Measurements from ENCODE around the gene CAPN12. TPM values are rescaled to one million over a fixed set of nuclear protein-coding genes. Genes with fewer than 3 reads are reported as not detected.
"Not testable (repeated sequence)": the region's sequence is repeated elsewhere in the genome, so short reads cannot be mapped to it uniquely, and the experiment has no call there.

CAPN12 gene
- total and polyA plus RNA-seq, 10 of the 15 experiments (the other 5 are each of a cell fraction or from before 2014, with no cell fraction given) = 0.64 to 4.6 (median 2.0) TPM

GRCh38 chr19:38784224-38784623 is 40.0 kb upstream of the CAPN12 start:
- no peak for FAIRE-seq
- no TSS peak for BruUV-seq (replicated peaks)
- 18% methylated on average over 3 of the region's 3 CpGs for WGBS (ENCODE audit: insufficient coverage, insufficient replicate concordance, low lambda C conversion rate, missing lambda C conversion rate)

GRCh38 chr19:38782212-38782611 is 37.9 kb upstream of the CAPN12 start:
- H3K27me3 ChIP-seq (replicated peaks in 1 of 2; ENCODE audit: control insufficient read depth in 2 of 2, insufficient read depth in 2 of 2, low read length in 1 of 2); FAIRE-seq; ATAC-seq; H3K4me3 ChIP-seq; H3K9ac ChIP-seq (ENCODE audit: control insufficient read depth, insufficient read depth, low read length); POLR2A ChIA-PET; H4K20me1 ChIP-seq (ENCODE audit: control insufficient read depth, insufficient read depth); H3K27ac ChIP-seq (ENCODE audit: control insufficient read depth, insufficient read depth); DNase-seq (ENCODE audit: low read depth, low spot score); BruUV-seq (replicated peaks); RAD21 ChIA-PET (ENCODE audit: unreplicated experiment); CTCF ChIA-PET; H3K9me3 ChIP-seq (replicated peaks; ENCODE audit: control insufficient read depth, insufficient read depth, low read length); in situ Hi-C loops (cut with MboI); H3K4me2 ChIP-seq (ENCODE audit: control insufficient read depth, insufficient read depth); H2AFZ ChIP-seq (ENCODE audit: control insufficient read depth, low read depth, low read length); H3K36me3 ChIP-seq (ENCODE audit: control insufficient read depth in 2 of 2, insufficient read depth in 2 of 2, low read length in 1 of 2); SMC1A ChIA-PET (ENCODE audit: uncharacterized antibody, unreplicated experiment); H3K4me1 ChIP-seq (ENCODE audit: control insufficient read depth, insufficient read depth, low read length); H3K79me2 ChIP-seq (ENCODE audit: control insufficient read depth, insufficient read depth, low read length): not testable (repeated sequence)
- WGBS (ENCODE audit: insufficient coverage, insufficient replicate concordance, low lambda C conversion rate, missing lambda C conversion rate) = 52% methylated on average over 9 of the region's 13 CpGs
- intact Hi-C loops (cut with micrococcal nuclease; ENCODE audit: unreplicated experiment) = loop anchor here (10.0 kb wide), 1 partner anchor 103 kb away; no protein-coding TSS in a partner anchor

More at GRCh38 chr19:38784224-38784623, 40.0 kb upstream of the CAPN12 start:
- Histone ChIP-seq H3K4me3 (no peak overlapping the region), H2AFZ (ENCODE audit: control insufficient read depth, low read depth, low read length) (no peak overlapping the region), H3K27ac (ENCODE audit: control insufficient read depth, insufficient read depth) (no peak overlapping the region), H3K9ac (ENCODE audit: control insufficient read depth, insufficient read depth, low read length) (no peak overlapping the region), H3K36me3 (ENCODE audit: control insufficient read depth in 2 of 2, insufficient read depth in 2 of 2, low read length in 1 of 2) (no peaks in the 10 kb centered on the region), H3K27me3 (replicated peaks in 1 of 2; ENCODE audit: control insufficient read depth in 2 of 2, insufficient read depth in 2 of 2, low read length in 1 of 2) (no peaks in the 10 kb centered on the region; a peak in 2 of 4 replicates), H4K20me1 (ENCODE audit: control insufficient read depth, insufficient read depth) (no peaks in the 10 kb centered on the region), H3K79me2 (ENCODE audit: control insufficient read depth, insufficient read depth, low read length) (no peaks in the 10 kb centered on the region), H3K9me3 (replicated peaks; ENCODE audit: control insufficient read depth, insufficient read depth, low read length) (no peaks in the 10 kb centered on the region), H3K4me1 (ENCODE audit: control insufficient read depth, insufficient read depth, low read length) (no peaks in the 10 kb centered on the region), H3K4me2 (ENCODE audit: control insufficient read depth, insufficient read depth) (no peak overlapping the region)
- intact Hi-C loops (cut with micrococcal nuclease; ENCODE audit: unreplicated experiment) (loop anchor here (10.0 kb wide), 1 partner anchor 101 kb away; no protein-coding TSS in a partner anchor), in situ Hi-C loops (cut with MboI) (no loop called here)
- DNase-seq (ENCODE audit: low read depth, low spot score) = no peak
- CTCF ChIA-PET = no interaction called here
- ATAC-seq = no peak
- POLR2A ChIA-PET = no interaction called here
- SMC1A ChIA-PET (ENCODE audit: uncharacterized antibody, unreplicated experiment) = no interaction called here
- TF ChIP-seq TCF7 (IDR thresholded peaks at IDR 0.05; ENCODE audit: borderline replicate concordance) (no peak), ZNF274 (IDR thresholded peaks at IDR 0.05; ENCODE audit: insufficient read depth, insufficient read length) (no peak), SREBF2 (IDR thresholded peaks at IDR 0.05; ENCODE audit: low read length) (no peak), CHD2 (IDR thresholded peaks at IDR 0.05; ENCODE audit: borderline replicate concordance, low read depth, low read length) (no peak), RAD21 (IDR thresholded peaks at IDR 0.05; ENCODE audit: insufficient read depth, low read depth, low read length) (no peak), STAT1 (conservative IDR thresholded peaks at IDR 0.05) (no peak), ATF7 (IDR thresholded peaks at IDR 0.05; ENCODE audit: low read depth) (no peak), NFYA (IDR thresholded peaks at IDR 0.05; ENCODE audit: borderline replicate concordance, low read depth, low read length) (no peak)
- TF ChIP-seq, protein P1, sequence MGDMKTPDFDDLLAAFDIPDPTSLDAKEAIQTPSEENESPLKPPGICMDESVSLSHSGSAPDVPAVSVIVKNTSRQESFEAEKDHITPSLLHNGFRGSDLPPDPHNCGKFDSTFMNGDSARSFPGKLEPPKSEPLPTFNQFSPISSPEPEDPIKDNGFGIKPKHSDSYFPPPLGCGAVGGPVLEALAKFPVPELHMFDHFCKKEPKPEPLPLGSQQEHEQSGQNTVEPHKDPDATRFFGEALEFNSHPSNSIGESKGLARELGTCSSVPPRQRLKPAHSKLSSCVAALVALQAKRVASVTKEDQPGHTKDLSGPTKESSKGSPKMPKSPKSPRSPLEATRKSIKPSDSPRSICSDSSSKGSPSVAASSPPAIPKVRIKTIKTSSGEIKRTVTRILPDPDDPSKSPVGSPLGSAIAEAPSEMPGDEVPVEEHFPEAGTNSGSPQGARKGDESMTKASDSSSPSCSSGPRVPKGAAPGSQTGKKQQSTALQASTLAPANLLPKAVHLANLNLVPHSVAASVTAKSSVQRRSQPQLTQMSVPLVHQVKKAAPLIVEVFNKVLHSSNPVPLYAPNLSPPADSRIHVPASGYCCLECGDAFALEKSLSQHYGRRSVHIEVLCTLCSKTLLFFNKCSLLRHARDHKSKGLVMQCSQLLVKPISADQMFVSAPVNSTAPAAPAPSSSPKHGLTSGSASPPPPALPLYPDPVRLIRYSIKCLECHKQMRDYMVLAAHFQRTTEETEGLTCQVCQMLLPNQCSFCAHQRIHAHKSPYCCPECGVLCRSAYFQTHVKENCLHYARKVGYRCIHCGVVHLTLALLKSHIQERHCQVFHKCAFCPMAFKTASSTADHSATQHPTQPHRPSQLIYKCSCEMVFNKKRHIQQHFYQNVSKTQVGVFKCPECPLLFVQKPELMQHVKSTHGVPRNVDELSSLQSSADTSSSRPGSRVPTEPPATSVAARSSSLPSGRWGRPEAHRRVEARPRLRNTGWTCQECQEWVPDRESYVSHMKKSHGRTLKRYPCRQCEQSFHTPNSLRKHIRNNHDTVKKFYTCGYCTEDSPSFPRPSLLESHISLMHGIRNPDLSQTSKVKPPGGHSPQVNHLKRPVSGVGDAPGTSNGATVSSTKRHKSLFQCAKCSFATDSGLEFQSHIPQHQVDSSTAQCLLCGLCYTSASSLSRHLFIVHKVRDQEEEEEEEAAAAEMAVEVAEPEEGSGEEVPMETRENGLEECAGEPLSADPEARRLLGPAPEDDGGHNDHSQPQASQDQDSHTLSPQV (IDR thresholded peaks at IDR 0.05) = no peak
- RAD21 ChIA-PET (ENCODE audit: unreplicated experiment) = no interaction called here

All from GM12878 (cell line).